HFFc6 (cell line): ENCODE measurements around the gene PYHIN1. TPM values are rescaled to one million over a fixed set of nuclear protein-coding genes. Genes with fewer than 3 reads are reported as not detected.

ENCODE experiments used
- DNase-seq: peaks from one replicate; pipeline ENCODE4 v3.0.0-alpha.2; 2018
- H3K27ac Mint-ChIP-seq: 2 replicates; pipeline ENCODE4 v1.8.0; 2020; ENCODE audit warnings: mild to moderate bottlenecking, mixed read lengths
- H3K27me3 Mint-ChIP-seq: 2 replicates; pipeline ENCODE4 v1.8.0; 2021; ENCODE audit warnings: mild to moderate bottlenecking, moderate library complexity, mixed read lengths; ENCODE audit not compliant: insufficient read depth
- H3K36me3 Mint-ChIP-seq: 2 replicates; pipeline ENCODE4 v1.8.0; 2021; ENCODE audit warnings: low read depth, mixed read lengths
- H3K4me1 Mint-ChIP-seq: 2 replicates; pipeline ENCODE4 v1.8.0; 2020; ENCODE audit warnings: low read depth, mixed read lengths
- H3K4me3 Mint-ChIP-seq: 2 replicates; pipeline ENCODE4 v1.8.0; 2020; ENCODE audit warnings: mild to moderate bottlenecking, moderate library complexity, mixed read lengths
- H3K9me3 Mint-ChIP-seq: 2 replicates; pipeline ENCODE4 v1.8.0; 2020; ENCODE audit warnings: mild to moderate bottlenecking, mixed read lengths
- total RNA-seq, 6 experiments: library from RNA; stranded (reverse); fragmentation: NEBNext Ultra II Directional; extraction: Animal tissue kit (Norgen Biotek cat#: 25700); gene quantifications; 2 replicates in 1 of 6; 3 replicates in 5 of 6; pipeline ENCODE4 v1.2.3, GENCODE V29; 2021
- TF ChIP-seq, protein P1 (sequence below): fragments of 200-600 bp; sonication (generic); IDR thresholded peaks from 2 replicates; pipeline ENCODE4 v1.5.0; 2021; ENCODE audit warnings: antibody characterized with exemption, mild to moderate bottlenecking

PYHIN1 gene
- total RNA-seq, 6 experiments from 2014 or later, result not detected

GRCh38 chr1:158942490-158942889 lies 11.1 kb downstream of the PYHIN1 start:
- no peaks in the 10 kb centered on the region for H3K9me3 Mint-ChIP-seq
- H3K27me3 Mint-ChIP-seq, result no peaks in the 10 kb centered on the region
- TF ChIP-seq, protein P1, sequence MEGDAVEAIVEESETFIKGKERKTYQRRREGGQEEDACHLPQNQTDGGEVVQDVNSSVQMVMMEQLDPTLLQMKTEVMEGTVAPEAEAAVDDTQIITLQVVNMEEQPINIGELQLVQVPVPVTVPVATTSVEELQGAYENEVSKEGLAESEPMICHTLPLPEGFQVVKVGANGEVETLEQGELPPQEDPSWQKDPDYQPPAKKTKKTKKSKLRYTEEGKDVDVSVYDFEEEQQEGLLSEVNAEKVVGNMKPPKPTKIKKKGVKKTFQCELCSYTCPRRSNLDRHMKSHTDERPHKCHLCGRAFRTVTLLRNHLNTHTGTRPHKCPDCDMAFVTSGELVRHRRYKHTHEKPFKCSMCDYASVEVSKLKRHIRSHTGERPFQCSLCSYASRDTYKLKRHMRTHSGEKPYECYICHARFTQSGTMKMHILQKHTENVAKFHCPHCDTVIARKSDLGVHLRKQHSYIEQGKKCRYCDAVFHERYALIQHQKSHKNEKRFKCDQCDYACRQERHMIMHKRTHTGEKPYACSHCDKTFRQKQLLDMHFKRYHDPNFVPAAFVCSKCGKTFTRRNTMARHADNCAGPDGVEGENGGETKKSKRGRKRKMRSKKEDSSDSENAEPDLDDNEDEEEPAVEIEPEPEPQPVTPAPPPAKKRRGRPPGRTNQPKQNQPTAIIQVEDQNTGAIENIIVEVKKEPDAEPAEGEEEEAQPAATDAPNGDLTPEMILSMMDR, result no peak
- H3K4me1 Mint-ChIP-seq, result peaks cover 10% of the 10 kb centered on the region; the same call in 1 of the 2 replicates
- no peak overlapping the region for H3K27ac Mint-ChIP-seq
- H3K36me3 Mint-ChIP-seq, result no peaks in the 10 kb centered on the region
- no peak for DNase-seq
- H3K4me3 Mint-ChIP-seq, result no peak overlapping the region

DNA sequence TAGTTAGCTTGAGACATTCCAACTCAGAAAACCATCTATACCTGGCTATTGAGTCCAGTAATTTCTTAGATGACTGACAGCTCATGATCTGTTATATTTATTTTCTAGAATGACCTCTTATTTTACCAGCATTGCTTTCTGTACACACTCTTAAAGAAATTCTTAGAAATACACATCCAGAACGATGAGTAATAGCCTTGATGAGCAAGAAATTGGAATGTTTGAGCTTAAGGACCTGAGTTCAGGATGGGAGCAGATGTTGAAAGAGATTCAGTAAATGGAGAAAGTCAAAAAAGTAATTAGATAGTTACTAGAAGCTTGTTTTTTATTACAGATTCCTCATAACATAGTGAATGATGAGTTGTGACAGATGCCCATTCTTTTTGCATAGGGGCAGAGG lies 11.7 kb downstream of the PYHIN1 start:
- no peak overlapping the region for H3K27ac Mint-ChIP-seq
- no peak overlapping the region for H3K4me3 Mint-ChIP-seq
- peak; percentile 7 for DNase-seq
- no peaks in the 10 kb centered on the region for H3K27me3 Mint-ChIP-seq
- H3K9me3 Mint-ChIP-seq, result no peaks in the 10 kb centered on the region
- H3K36me3 Mint-ChIP-seq, result no peaks in the 10 kb centered on the region
- TF ChIP-seq, protein P1, result no peak
- peaks cover 10% of the 10 kb centered on the region; the same call in 1 of the 2 replicates for H3K4me1 Mint-ChIP-seq

- Mint-ChIP-seq H3K36me3 (no peaks in the 10 kb centered on the region), H3K4me1 (peaks cover 10% of the 10 kb centered on the region; the same call in 1 of the 2 replicates), H3K27me3 (no peaks in the 10 kb centered on the region; the same call in 1 of the 2 replicates), H3K4me3 (no peak overlapping the region), H3K9me3 (no peaks in the 10 kb centered on the region), H3K27ac (no peak overlapping the region)
- TF ChIP-seq, protein P1, result no peak
- no peak for DNase-seq
Measured at GRCh38 chr1:158945061-158945460, 13.7 kb downstream of the PYHIN1 start.

DNA sequence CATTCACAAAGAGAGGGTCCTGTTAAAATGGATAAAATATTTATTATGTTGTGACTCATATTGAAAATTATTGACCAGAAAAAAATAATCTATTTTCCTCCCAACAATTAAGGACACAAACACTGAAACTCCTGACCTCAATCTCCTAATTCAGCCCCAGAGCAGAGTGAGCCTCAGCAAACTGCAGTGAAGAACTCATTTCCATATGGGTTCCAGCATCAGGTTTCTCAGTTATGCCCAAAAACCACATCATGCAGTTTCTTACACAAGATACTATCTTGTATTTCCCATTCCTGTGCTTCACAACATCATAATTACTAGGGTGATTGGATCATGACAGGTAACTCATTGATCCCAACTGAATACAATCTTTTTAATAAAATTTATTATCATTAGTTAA lies 15.4 kb downstream of the PYHIN1 start:
- no peak overlapping the region for H3K4me3 Mint-ChIP-seq
- H3K27ac Mint-ChIP-seq, result no peak overlapping the region

DNA sequence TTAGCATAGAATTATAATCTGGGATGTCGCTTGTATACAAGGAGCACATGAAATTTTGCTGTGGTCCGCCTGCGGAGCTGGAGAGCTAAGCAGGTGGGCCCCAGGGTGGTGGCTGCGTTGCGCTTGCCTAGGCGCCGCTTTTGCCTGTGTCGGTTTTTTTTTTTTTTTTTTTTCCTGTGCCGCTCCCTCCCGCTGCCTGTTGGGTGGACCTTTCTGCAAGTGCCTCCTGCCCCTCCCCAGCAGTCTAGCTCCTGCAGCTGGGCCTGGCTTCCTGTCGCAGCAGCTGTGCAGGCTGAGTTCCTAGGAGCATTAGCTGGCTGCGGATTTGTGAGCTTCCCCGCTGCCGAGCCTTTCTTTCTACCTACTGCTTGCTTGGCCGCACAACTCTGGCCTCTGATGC lies 20.6 kb downstream of the PYHIN1 start:
- H3K27ac Mint-ChIP-seq, result no peak overlapping the region
- no peaks in the 10 kb centered on the region; the same call in 1 of the 2 replicates for H3K27me3 Mint-ChIP-seq
- TF ChIP-seq, protein P1, result no peak

More for the DNA sequence above, 15.4 kb downstream of the PYHIN1 start:
- no peak for DNase-seq
- no peaks in the 10 kb centered on the region for H3K9me3 Mint-ChIP-seq
- no peaks in the 10 kb centered on the region for H3K36me3 Mint-ChIP-seq
- H3K4me1 Mint-ChIP-seq, result peaks cover 10% of the 10 kb centered on the region; the same call in 1 of the 2 replicates
- TF ChIP-seq, protein P1, result no peak
- H3K27me3 Mint-ChIP-seq, result no peaks in the 10 kb centered on the region; the same call in 1 of the 2 replicates

More for the DNA sequence above, 20.6 kb downstream of the PYHIN1 start:
- H3K36me3 Mint-ChIP-seq, result no peaks in the 10 kb centered on the region
- peaks cover 7% of the 10 kb centered on the region; the same call in 1 of the 2 replicates for H3K9me3 Mint-ChIP-seq
- no peak for DNase-seq
- no peak overlapping the region for H3K4me3 Mint-ChIP-seq
- no peaks in the 10 kb centered on the region for H3K4me1 Mint-ChIP-seq
